GM19468 (cell line): ENCODE measurements around the gene CYTH1.

Source experiments
- ATAC-seq: cut with Tn5 transposase; IDR thresholded peaks from one replicate; pipeline ENCODE4 v1.9.1; 2021; ENCODE audit warnings: mild to moderate bottlenecking, moderate library complexity, moderate number of reproducible peaks; ENCODE audit not compliant: unreplicated experiment; ENCODE audit errors: extremely low read depth

Gene CYTH1

GRCh38 chr17:78664476-78665386 is 117.3 kb downstream of the CYTH1 start:
- no peak for ATAC-seq

GRCh38 chr17:78661093-78661770 is 120.8 kb downstream of the CYTH1 start:
- no peak for ATAC-seq

- ATAC-seq: no peak
These were observed 122.5 kb downstream of the CYTH1 start for GRCh38 chr17:78659546-78659945.

GRCh38 chr17:78658281-78658785 is 123.7 kb downstream of the CYTH1 start:
- no peak for ATAC-seq

GRCh38 chr17:78655251-78655940 is 126.7 kb downstream of the CYTH1 start:
- no peak for ATAC-seq

- no peak for ATAC-seq
These were observed 127.7 kb downstream of the CYTH1 start for GRCh38 chr17:78654325-78654724.

- ATAC-seq: no peak
These were observed 128.7 kb downstream of the CYTH1 start for GRCh38 chr17:78653382-78653781.

- no peak for ATAC-seq
These were observed 129.2 kb downstream of the CYTH1 start for GRCh38 chr17:78652913-78653312.

- no peak for ATAC-seq
These were observed 130.0 kb downstream of the CYTH1 start for GRCh38 chr17:78652024-78652423.

GRCh38 chr17:78651554-78651953 is 130.5 kb downstream of the CYTH1 start:
- no peak for ATAC-seq

- ATAC-seq: no peak
These were observed 131.9 kb downstream of the CYTH1 start for GRCh38 chr17:78650093-78650715.

- ATAC-seq: no peak
These were observed 133.8 kb downstream of the CYTH1 start for GRCh38 chr17:78648293-78648692.

GRCh38 chr17:78647032-78647431 is 135.0 kb downstream of the CYTH1 start:
- ATAC-seq: no peak

GRCh38 chr17:78645421-78646295 is 136.4 kb downstream of the CYTH1 start:
- no peak for ATAC-seq

GRCh38 chr17:78644931-78645351 is 137.1 kb downstream of the CYTH1 start:
- ATAC-seq: no peak

- ATAC-seq: no peak
These were observed 137.8 kb downstream of the CYTH1 start for GRCh38 chr17:78644224-78644623.

- no peak for ATAC-seq
These were observed 138.7 kb downstream of the CYTH1 start for GRCh38 chr17:78643326-78643725.

GRCh38 chr17:78642707-78643106 is 139.4 kb downstream of the CYTH1 start:
- no peak for ATAC-seq

GRCh38 chr17:78641666-78642065 is 140.4 kb downstream of the CYTH1 start:
- no peak for ATAC-seq
